GM10847 (cell line): ENCODE data around the gene LTK.

Experiments used
- POLR2A ChIP-seq: IDR thresholded peaks from 2 replicates; pipeline ENCODE4 v1.6.1; 2011; ENCODE audit not compliant: insufficient read length; ENCODE audit errors: extremely low read depth

The LTK gene

GRCh38 chr15:41513506-41514227, at the start of gene LTK:
Gene LTK (minus strand): TSS chr15:41513827. CDS start chr15:41513709, 118 bp downstream.
- TF ChIP-seq POLR2A, result no peak

- no peak for TF ChIP-seq POLR2A
Observed at GRCh38 chr15:41562784-41563198, 49.2 kb upstream of the LTK start.

GRCh38 chr15:41562244-41562643, 48.6 kb upstream of the LTK start:
- TF ChIP-seq POLR2A, result no peak

GRCh38 chr15:41561777-41562145, 48.1 kb upstream of the LTK start:
- TF ChIP-seq POLR2A, result no peak

GRCh38 chr15:41561104-41561776, 47.6 kb upstream of the LTK start:
- TF ChIP-seq POLR2A, result no peak

- TF ChIP-seq POLR2A, result no peak
Observed at GRCh38 chr15:41560572-41560874, 46.9 kb upstream of the LTK start.

- TF ChIP-seq POLR2A, result no peak
Observed at GRCh38 chr15:41559239-41559782, 45.7 kb upstream of the LTK start.

GRCh38 chr15:41558400-41559238, 45.0 kb upstream of the LTK start, which contains the start of gene TYRO3:
Gene TYRO3 (plus strand): TSS chr15:41559212. CDS start chr15:41559258, 46 bp downstream.
- no peak for TF ChIP-seq POLR2A

GRCh38 chr15:41557673-41558399, 44.2 kb upstream of the LTK start:
- TF ChIP-seq POLR2A, result no peak

GRCh38 chr15:41556677-41557076, 43.0 kb upstream of the LTK start:
- TF ChIP-seq POLR2A, result no peak

GRCh38 chr15:41554915-41555314, 41.3 kb upstream of the LTK start:
- no peak for TF ChIP-seq POLR2A

- no peak for TF ChIP-seq POLR2A
Observed at GRCh38 chr15:41554343-41554742, 40.7 kb upstream of the LTK start.

- no peak for TF ChIP-seq POLR2A
Observed at GRCh38 chr15:41553731-41554130, 40.1 kb upstream of the LTK start.

GRCh38 chr15:41550066-41550775, 36.6 kb upstream of the LTK start:
- no peak for TF ChIP-seq POLR2A
